ENCODE data around the gene UBE2M.
A peak's percentile ranks its signal among the peaks of the same experiment; 100 is the strongest.

Gene UBE2M

GRCh38 chr19:58568453-58569130, 10.2 kb upstream of the UBE2M start:
- TF ChIP-seq CTCF (IDR thresholded peaks at IDR 0.05; ENCODE audit: low read depth, low read length): no peak

GRCh38 chr19:58566989-58567388, 8.6 kb upstream of the UBE2M start:
- H3K4me3 ChIP-seq (ENCODE audit: low read depth, low read length): no peak overlapping the region
- no peak for TF ChIP-seq CTCF (IDR thresholded peaks at IDR 0.05; ENCODE audit: low read depth, low read length)

More at GRCh38 chr19:58568453-58569130, 10.2 kb upstream of the UBE2M start:
- H3K4me3 ChIP-seq (ENCODE audit: low read depth, low read length): no peak overlapping the region

- no peak for TF ChIP-seq CTCF (IDR thresholded peaks at IDR 0.05; ENCODE audit: low read depth, low read length)
- H3K4me3 ChIP-seq (ENCODE audit: low read depth, low read length): no peak overlapping the region
Measured at GRCh38 chr19:58563823-58564222, 5.4 kb upstream of the UBE2M start.

GRCh38 chr19:58563034-58563573, 4.7 kb upstream of the UBE2M start:
- peak overlapping the region; percentile 42 for H3K4me3 ChIP-seq (ENCODE audit: low read depth, low read length)

GRCh38 chr19:58562122-58563033, 4.0 kb upstream of the UBE2M start:
- TF ChIP-seq CTCF (IDR thresholded peaks at IDR 0.05; ENCODE audit: low read depth, low read length): no peak
- H3K4me3 ChIP-seq (ENCODE audit: low read depth, low read length): peak overlapping the region; percentile 42

More at GRCh38 chr19:58563034-58563573, 4.7 kb upstream of the UBE2M start:
- TF ChIP-seq CTCF (IDR thresholded peaks at IDR 0.05; ENCODE audit: low read depth, low read length): no peak

GRCh38 chr19:58561373-58562121, 3.1 kb upstream of the UBE2M start:
- no peak for TF ChIP-seq CTCF (IDR thresholded peaks at IDR 0.05; ENCODE audit: low read depth, low read length)
- H3K4me3 ChIP-seq (ENCODE audit: low read depth, low read length): no peak overlapping the region
